ENCODE measurements around the gene FAXDC2.
A peak's percentile ranks its signal among the peaks of the same experiment; 100 is the strongest.

The FAXDC2 gene

GRCh38 chr5:154878642-154879335, 28.4 kb upstream of the FAXDC2 start:
- Histone ChIP-seq H3K36me3 (ENCODE audit: control insufficient read depth, insufficient read depth, low read length) (peaks cover 15% of the 10 kb centered on the region), H3K27ac (ENCODE audit: low read depth, low read length) (no peak overlapping the region), H3K4me3 (ENCODE audit: low read length) (no peak overlapping the region)

DNA sequence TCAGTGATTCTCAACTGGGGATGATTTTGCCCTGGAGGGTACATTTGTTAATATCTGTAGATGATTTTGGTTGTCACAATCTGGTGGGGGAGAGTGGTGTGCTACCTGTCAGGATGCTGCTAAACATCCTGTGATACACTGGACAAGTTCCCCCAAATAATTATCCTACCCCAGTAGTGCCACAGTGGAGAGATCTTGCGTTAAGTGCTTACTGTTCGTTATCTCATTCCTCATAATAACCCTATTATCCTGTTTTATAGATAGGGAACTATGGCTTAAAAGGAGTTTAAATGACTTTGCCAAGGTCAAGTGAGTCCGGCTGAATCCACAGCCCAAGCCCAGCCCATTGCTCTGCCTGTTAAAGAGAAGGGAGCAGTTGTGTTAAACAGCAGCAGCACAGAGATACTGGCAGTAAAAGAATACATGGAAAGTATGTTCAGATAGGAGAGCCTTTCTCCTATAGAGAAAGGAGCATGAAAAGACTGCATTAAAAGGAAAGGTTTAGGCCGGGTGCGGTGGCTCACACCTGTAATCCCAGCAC, 23.5 kb upstream of the FAXDC2 start:
- Histone ChIP-seq H3K27ac (ENCODE audit: low read depth, low read length) (no peak overlapping the region), H3K4me3 (ENCODE audit: low read length) (no peak overlapping the region), H3K4me1 (ENCODE audit: control insufficient read depth, insufficient read depth, low read length) (no peaks in the 10 kb centered on the region), H3K36me3 (ENCODE audit: control insufficient read depth, insufficient read depth, low read length) (peaks cover 36% of the 10 kb centered on the region), H3K27me3 (ENCODE audit: control insufficient read depth, insufficient read depth, low read length) (no peaks in the 10 kb centered on the region), H3K9ac (ENCODE audit: low read length) (no peak overlapping the region)

More at GRCh38 chr5:154878642-154879335, 28.4 kb upstream of the FAXDC2 start:
- no peaks in the 10 kb centered on the region for H3K4me1 ChIP-seq (ENCODE audit: control insufficient read depth, insufficient read depth, low read length)
- no peaks in the 10 kb centered on the region for H3K27me3 ChIP-seq (ENCODE audit: control insufficient read depth, insufficient read depth, low read length)
- no peak overlapping the region for H3K9ac ChIP-seq (ENCODE audit: low read length)

GRCh38 chr5:154871734-154872133, 21.3 kb upstream of the FAXDC2 start:
- H3K4me1 ChIP-seq (ENCODE audit: control insufficient read depth, insufficient read depth, low read length): no peaks in the 10 kb centered on the region
- no peak overlapping the region for H3K27ac ChIP-seq (ENCODE audit: low read depth, low read length)
- no peak overlapping the region for H3K9ac ChIP-seq (ENCODE audit: low read length)
- no peaks in the 10 kb centered on the region for H3K27me3 ChIP-seq (ENCODE audit: control insufficient read depth, insufficient read depth, low read length)
- peaks cover 36% of the 10 kb centered on the region for H3K36me3 ChIP-seq (ENCODE audit: control insufficient read depth, insufficient read depth, low read length)
- H3K4me3 ChIP-seq (ENCODE audit: low read length): no peak overlapping the region

GRCh38 chr5:154868702-154869101, 18.3 kb upstream of the FAXDC2 start:
- Histone ChIP-seq H3K9ac (ENCODE audit: low read length) (no peak overlapping the region), H3K36me3 (ENCODE audit: control insufficient read depth, insufficient read depth, low read length) (peaks cover 25% of the 10 kb centered on the region), H3K4me1 (ENCODE audit: control insufficient read depth, insufficient read depth, low read length) (no peaks in the 10 kb centered on the region)

DNA sequence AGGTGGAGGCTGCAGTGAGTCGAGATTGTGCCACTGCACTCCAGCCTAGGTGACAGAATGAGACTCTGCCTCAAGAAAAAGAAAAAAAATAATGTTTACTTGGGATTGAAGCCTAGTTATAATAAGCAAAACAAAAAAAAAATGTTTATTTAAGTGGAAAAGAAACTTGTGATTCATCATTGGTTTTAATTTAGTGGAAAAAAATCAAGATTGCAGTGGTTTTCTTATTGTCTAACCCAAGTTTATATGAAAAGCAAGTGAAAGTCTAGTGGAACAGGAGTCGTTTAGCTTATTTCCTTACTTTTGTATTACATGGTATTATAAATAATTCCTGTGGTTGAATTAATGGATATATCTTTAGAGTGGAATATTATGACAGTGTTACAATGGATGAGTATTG, 16.4 kb upstream of the FAXDC2 start:
- Histone ChIP-seq H3K27ac (ENCODE audit: low read depth, low read length) (no peak overlapping the region), H3K4me1 (ENCODE audit: control insufficient read depth, insufficient read depth, low read length) (no peaks in the 10 kb centered on the region), H3K9ac (ENCODE audit: low read length) (no peak overlapping the region), H3K27me3 (ENCODE audit: control insufficient read depth, insufficient read depth, low read length) (no peaks in the 10 kb centered on the region), H3K4me3 (ENCODE audit: low read length) (no peak overlapping the region), H3K36me3 (ENCODE audit: control insufficient read depth, insufficient read depth, low read length) (peaks cover 15% of the 10 kb centered on the region)

More at GRCh38 chr5:154868702-154869101, 18.3 kb upstream of the FAXDC2 start:
- no peaks in the 10 kb centered on the region for H3K27me3 ChIP-seq (ENCODE audit: control insufficient read depth, insufficient read depth, low read length)
- no peak overlapping the region for H3K4me3 ChIP-seq (ENCODE audit: low read length)
- H3K27ac ChIP-seq (ENCODE audit: low read depth, low read length): no peak overlapping the region

DNA sequence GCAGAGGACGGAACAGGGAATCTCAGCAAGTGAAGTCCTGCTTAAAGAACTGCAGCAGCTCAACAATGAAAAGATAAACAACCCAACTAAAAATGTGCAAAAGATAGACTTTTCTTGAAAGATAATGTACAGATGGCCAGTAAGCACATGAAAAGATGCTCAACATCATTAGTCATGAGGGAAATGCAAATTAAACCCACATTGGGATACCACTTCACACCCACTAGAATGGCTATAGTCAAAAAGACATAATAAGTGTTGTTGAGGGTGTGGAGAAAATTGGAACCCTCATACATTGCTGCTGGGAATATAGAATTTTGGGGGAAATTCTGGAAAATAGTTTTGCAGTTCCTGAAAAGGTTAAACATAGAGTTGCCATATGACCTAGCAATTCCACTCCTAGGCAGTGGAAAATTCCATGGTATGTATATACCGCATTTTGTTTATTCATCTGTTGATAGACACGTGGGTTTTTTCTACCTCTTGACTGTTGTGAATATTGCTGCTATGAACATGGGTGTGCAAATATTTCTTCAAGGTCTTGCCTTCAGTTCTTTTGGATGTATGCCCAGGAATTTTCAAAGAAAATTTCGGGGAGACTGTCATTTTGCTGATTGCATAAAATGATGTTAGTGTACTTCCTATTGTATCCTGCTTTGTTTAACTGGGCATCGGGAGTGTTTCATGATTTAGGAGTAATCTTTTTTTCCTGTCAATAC, 15.2 kb upstream of the FAXDC2 start:
- peaks cover 7% of the 10 kb centered on the region for H3K36me3 ChIP-seq (ENCODE audit: control insufficient read depth, insufficient read depth, low read length)
- H3K4me1 ChIP-seq (ENCODE audit: control insufficient read depth, insufficient read depth, low read length): peaks cover 1% of the 10 kb centered on the region
- no peaks in the 10 kb centered on the region for H3K27me3 ChIP-seq (ENCODE audit: control insufficient read depth, insufficient read depth, low read length)
- H3K4me3 ChIP-seq (ENCODE audit: low read length): no peak overlapping the region
- H3K9ac ChIP-seq (ENCODE audit: low read length): no peak overlapping the region
- H3K27ac ChIP-seq (ENCODE audit: low read depth, low read length): no peak overlapping the region

DNA sequence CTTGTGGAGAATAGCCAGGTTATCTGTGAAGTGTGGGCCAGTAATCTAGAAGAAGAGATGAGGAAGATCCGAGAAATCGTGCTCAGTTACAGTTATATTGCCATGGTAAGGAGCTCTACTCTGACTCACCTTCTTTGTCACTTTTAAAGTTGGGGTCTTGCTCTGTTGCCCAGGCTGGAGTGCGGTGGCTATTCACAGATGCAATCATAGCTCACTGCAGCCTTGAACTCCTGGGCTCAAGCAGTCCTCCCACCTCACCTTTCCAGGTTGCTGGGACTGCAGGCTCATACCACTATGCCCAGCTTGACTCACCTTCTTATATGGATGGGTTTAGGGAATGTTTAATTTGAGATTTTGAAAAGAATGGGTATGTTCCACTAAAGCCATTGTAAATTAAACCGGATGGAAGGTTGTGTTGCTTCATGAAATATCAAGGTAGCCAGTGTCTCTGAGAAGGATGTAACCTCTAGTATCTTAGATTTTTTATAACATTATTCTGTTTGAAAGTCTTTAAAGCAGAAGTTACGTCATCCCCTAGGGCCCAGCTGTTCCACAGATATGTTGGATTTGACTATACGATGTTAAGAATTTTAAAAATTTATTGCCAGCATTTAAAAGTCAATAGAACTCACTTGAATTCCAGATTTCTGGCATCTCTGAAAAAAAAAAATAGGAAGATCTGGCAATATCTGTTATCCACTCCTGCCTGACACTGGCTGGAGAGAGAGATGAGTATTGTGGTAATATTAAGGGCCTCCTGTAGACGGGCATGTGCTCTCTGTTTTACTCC, 13.1 kb upstream of the FAXDC2 start:
- H3K27me3 ChIP-seq (ENCODE audit: control insufficient read depth, insufficient read depth, low read length): no peaks in the 10 kb centered on the region
- peaks cover 5% of the 10 kb centered on the region for H3K36me3 ChIP-seq (ENCODE audit: control insufficient read depth, insufficient read depth, low read length)
- H3K4me1 ChIP-seq (ENCODE audit: control insufficient read depth, insufficient read depth, low read length): peaks cover 9% of the 10 kb centered on the region
- no peak overlapping the region for H3K27ac ChIP-seq (ENCODE audit: low read depth, low read length)
- no peak overlapping the region for H3K9ac ChIP-seq (ENCODE audit: low read length)
- H3K4me3 ChIP-seq (ENCODE audit: low read length): no peak overlapping the region

DNA sequence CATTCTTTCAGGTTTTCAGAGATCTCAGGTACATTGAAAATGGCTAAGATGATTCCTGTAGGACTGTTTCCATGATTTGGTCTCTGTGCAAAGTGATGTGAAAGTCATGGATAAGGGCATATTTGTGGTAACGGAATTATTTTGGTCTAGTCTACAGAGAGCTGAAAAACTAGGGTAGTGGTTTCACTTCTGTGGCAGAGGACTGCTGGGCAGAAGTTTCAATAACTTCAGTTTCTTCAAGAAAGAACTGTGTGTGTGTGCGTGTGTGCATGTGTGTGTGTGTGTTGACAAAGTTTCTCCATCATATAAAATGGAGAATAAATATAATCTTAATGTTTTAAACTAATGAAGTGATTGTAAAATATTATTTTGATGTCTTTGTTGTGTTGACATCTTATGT, 12.4 kb upstream of the FAXDC2 start:
- Histone ChIP-seq H3K4me1 (ENCODE audit: control insufficient read depth, insufficient read depth, low read length) (peaks cover 9% of the 10 kb centered on the region), H3K27me3 (ENCODE audit: control insufficient read depth, insufficient read depth, low read length) (no peaks in the 10 kb centered on the region), H3K4me3 (ENCODE audit: low read length) (no peak overlapping the region), H3K36me3 (ENCODE audit: control insufficient read depth, insufficient read depth, low read length) (peaks cover 5% of the 10 kb centered on the region), H3K9ac (ENCODE audit: low read length) (no peak overlapping the region), H3K27ac (ENCODE audit: low read depth, low read length) (no peak overlapping the region)

GRCh38 chr5:154861946-154862345, 11.5 kb upstream of the FAXDC2 start:
- Histone ChIP-seq H3K4me1 (ENCODE audit: control insufficient read depth, insufficient read depth, low read length) (peaks cover 11% of the 10 kb centered on the region), H3K27me3 (ENCODE audit: control insufficient read depth, insufficient read depth, low read length) (no peaks in the 10 kb centered on the region), H3K27ac (ENCODE audit: low read depth, low read length) (no peak overlapping the region), H3K36me3 (ENCODE audit: control insufficient read depth, insufficient read depth, low read length) (peaks cover 5% of the 10 kb centered on the region), H3K9ac (ENCODE audit: low read length) (no peak overlapping the region), H3K4me3 (ENCODE audit: low read length) (no peak overlapping the region)

DNA sequence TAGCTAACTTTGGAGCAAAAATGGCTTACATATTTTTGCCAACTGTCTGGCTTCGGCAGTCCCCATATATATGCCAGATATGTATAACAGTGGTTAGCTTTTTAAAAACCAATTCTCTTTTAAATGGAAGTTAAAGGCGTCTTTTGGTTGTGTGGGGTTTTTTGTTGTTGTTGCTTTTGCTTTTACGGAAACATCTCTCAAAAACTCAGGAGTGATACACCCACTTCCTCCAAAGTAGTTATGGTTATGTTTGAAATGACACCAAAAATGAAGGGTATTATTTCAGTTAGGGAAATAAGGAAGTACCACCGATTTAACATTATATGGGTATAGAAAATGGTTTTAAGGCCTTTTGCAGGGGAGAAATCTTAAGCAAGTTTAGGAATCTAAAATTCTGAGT, 10.4 kb upstream of the FAXDC2 start:
- Histone ChIP-seq H3K9ac (ENCODE audit: low read length) (no peak overlapping the region), H3K27me3 (ENCODE audit: control insufficient read depth, insufficient read depth, low read length) (no peaks in the 10 kb centered on the region), H3K27ac (ENCODE audit: low read depth, low read length) (no peak overlapping the region), H3K4me1 (ENCODE audit: control insufficient read depth, insufficient read depth, low read length) (peaks cover 13% of the 10 kb centered on the region), H3K4me3 (ENCODE audit: low read length) (no peak overlapping the region), H3K36me3 (ENCODE audit: control insufficient read depth, insufficient read depth, low read length) (peaks cover 2% of the 10 kb centered on the region)

DNA sequence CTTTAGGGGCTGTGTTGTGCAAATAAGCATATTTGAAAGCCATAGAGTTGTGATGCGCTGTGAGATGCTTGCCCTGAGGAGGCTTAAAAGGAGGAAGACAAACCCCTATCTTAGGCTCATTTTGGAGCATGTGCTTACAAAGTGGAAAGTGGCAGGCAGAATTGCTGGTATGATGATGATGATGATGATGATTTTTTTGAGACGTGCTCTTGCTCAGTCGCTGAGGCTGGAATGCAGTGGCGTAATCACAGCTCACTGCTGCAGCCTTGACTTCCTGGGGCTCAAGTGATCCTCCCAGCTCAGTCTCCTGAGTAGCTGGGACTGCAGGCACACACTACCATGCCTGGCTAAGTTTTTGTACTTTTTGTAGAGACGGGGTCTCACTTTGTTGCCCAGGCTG, 9.7 kb upstream of the FAXDC2 start:
- Histone ChIP-seq H3K4me1 (ENCODE audit: control insufficient read depth, insufficient read depth, low read length) (peaks cover 13% of the 10 kb centered on the region), H3K27me3 (ENCODE audit: control insufficient read depth, insufficient read depth, low read length) (no peaks in the 10 kb centered on the region), H3K4me3 (ENCODE audit: low read length) (peak overlapping the region; percentile 95), H3K9ac (ENCODE audit: low read length) (no peak overlapping the region), H3K36me3 (ENCODE audit: control insufficient read depth, insufficient read depth, low read length) (peaks cover 2% of the 10 kb centered on the region), H3K27ac (ENCODE audit: low read depth, low read length) (no peak overlapping the region)
